ENCODE measurements around the gene NFATC2. TPM values are rescaled to one million over a fixed set of nuclear protein-coding genes. Genes with fewer than 3 reads are reported as not detected.
A peak's percentile ranks its signal among the peaks of the same experiment; 100 is the strongest.

Gene NFATC2
- total RNA-seq, 1 experiment from 2014 or later = 0.61 TPM

DNA sequence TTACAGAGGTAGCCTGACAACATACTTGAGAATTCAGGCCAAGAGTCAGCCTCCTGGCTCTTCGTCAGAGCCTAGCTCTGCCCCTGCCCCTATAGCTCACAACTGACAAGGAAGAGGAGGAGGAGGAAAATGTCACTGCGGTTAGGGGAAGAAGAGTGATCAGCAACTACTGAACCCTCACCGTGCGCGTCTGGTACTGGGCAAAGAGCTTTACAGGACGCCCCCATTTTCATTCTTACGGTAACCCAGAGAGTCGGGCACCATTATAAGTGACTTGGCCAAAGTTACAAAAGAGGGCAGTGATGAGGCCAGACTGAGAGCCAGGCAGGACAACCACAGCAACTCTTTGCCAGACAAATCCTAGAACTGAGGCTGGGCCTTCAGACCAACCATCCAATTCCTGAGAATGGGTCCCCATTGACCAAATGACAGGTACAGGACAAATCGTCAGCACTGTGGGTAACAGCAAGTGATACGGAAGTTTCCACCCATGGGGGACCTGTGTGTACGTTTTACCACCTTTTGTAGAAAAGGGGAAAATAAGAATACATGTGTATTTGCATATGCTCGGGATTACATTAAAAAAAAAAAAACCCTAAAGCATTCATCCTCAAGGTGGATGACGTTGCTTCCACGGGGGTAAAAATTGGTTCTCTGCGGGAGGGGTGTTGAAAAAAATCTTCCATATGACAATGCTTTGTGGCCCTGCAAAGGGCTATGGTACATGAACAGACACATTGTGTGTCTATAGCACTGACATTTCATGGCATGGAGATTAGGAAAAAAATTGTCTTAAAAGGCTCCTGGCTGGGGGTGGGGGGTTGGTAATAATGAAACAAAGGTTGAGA is 118.0 kb downstream of the NFATC2 start:
- no peaks in the 10 kb centered on the region for H4K20me1 ChIP-seq (ENCODE audit: control insufficient read depth, insufficient read depth, insufficient read length)
- no peak overlapping the region for H2BK15ac ChIP-seq (ENCODE audit: low read depth, low read length)
- H2AFZ ChIP-seq (ENCODE audit: low read length) = no peak overlapping the region
- WGBS (ENCODE audit: extremely low coverage, insufficient read length, low lambda C conversion rate) = no CpG with 5 or more reads among the region's 15 CpGs
- no peaks in the 10 kb centered on the region for H3K23me2 ChIP-seq (ENCODE audit: insufficient read length, low read depth, low read length, poor library complexity, severe bottlenecking)
- Mint-ChIP-seq H3K9me3 (no peaks in the 10 kb centered on the region), H3K4me3 (no peak overlapping the region), H3K27me3 (ENCODE audit: low read depth) (peaks cover 40% of the 10 kb centered on the region), H3K36me3 (ENCODE audit: insufficient read depth in 1 of 3, low read depth in 3 of 3) (no peaks in the 10 kb centered on the region), H3K4me1 (peaks cover 35 to 39% of the 10 kb centered on the region in 2 experiments), H3K27ac (peak overlapping the region in 1 of 3 experiments; percentile 37; a peak in 1 of 7 replicates)
- no peak overlapping the region for H2BK20ac ChIP-seq (ENCODE audit: low read depth, low read length, poor library complexity, severe bottlenecking)
- no peaks in the 10 kb centered on the region for H3K9me3 ChIP-seq (ENCODE audit: control insufficient read depth, low read depth, low read length)
- no peak overlapping the region for H3K4me2 ChIP-seq (ENCODE audit: insufficient read depth, insufficient read length, low read length)
- H3K79me1 ChIP-seq (ENCODE audit: insufficient read depth, low read depth, low read length, poor library complexity, severe bottlenecking) = no peaks in the 10 kb centered on the region
- no peak overlapping the region for H3K56ac ChIP-seq (ENCODE audit: insufficient read length, low read depth, low read length)
- H3K18ac ChIP-seq (ENCODE audit: insufficient read length, low read depth, low read length) = no peak overlapping the region
- peaks cover 4% of the 10 kb centered on the region for H3K4me1 ChIP-seq (ENCODE audit: insufficient read depth, low read length)
- H3T11ph ChIP-seq (ENCODE audit: low read length) = no peak overlapping the region
- H4K91ac ChIP-seq (ENCODE audit: insufficient read length, low read depth, low read length) = no peak overlapping the region
- no peaks in the 10 kb centered on the region for H3K79me2 ChIP-seq (ENCODE audit: insufficient read depth, low read length)
- H2AK5ac ChIP-seq (ENCODE audit: insufficient read length, low read length) = no peak overlapping the region
- DNase-seq = no peak
- H4K8ac ChIP-seq (replicated peaks; ENCODE audit: insufficient read length, low read depth, low read length) = no peak overlapping the region
- H2BK120ac ChIP-seq (ENCODE audit: low read depth, low read length, poor library complexity, severe bottlenecking) = no peak overlapping the region
- H3K9ac ChIP-seq (ENCODE audit: extremely low read depth, insufficient read length, low read length) = no peak overlapping the region
- no peak overlapping the region for H4K5ac ChIP-seq (ENCODE audit: insufficient read length, low read depth, low read length)
- H3K27me3 ChIP-seq (ENCODE audit: insufficient read depth, low read length) = no peaks in the 10 kb centered on the region
- H2BK5ac ChIP-seq (ENCODE audit: insufficient read length, low read length) = no peak overlapping the region
- no peak overlapping the region for H3K14ac ChIP-seq (ENCODE audit: insufficient read depth, low read length)
- H2BK12ac ChIP-seq (ENCODE audit: insufficient read length, low read depth, low read length) = no peak overlapping the region
- TF ChIP-seq CTCF (conservative IDR thresholded peaks at IDR 0.05) = no peak
- no peak overlapping the region for H3K23ac ChIP-seq (ENCODE audit: insufficient read length, low read depth, low read length)
- no peak overlapping the region for H3K27ac ChIP-seq (ENCODE audit: insufficient read length, low read depth, low read length)
- H3K4ac ChIP-seq (ENCODE audit: low read depth, low read length) = no peak overlapping the region
